Measurements from ENCODE around the gene VWC2L.

Gene VWC2L

GRCh38 chr2:214604861-214605260 is 194.0 kb downstream of the VWC2L start:
- TF ChIP-seq GABPA (IDR thresholded peaks at IDR 0.05; ENCODE audit: low read depth) (no peak), REST (IDR thresholded peaks at IDR 0.05; ENCODE audit: insufficient replicate concordance, low read depth) (no peak), POLR2AphosphoS5 (IDR thresholded peaks at IDR 0.05; ENCODE audit: low read depth) (no peak), SPI1 (IDR thresholded peaks at IDR 0.05; ENCODE audit: borderline replicate concordance, low read depth) (no peak), CTCF (IDR thresholded peaks at IDR 0.05; ENCODE audit: insufficient read depth, low read length) (no peak)
- DNase-seq (ENCODE audit: low read depth in 1 of 2, low spot score in 1 of 2): no peak
- H3K4me3 ChIP-seq (replicated peaks; ENCODE audit: insufficient read depth, low read length): no peak overlapping the region
- no peaks in the 10 kb centered on the region for H3K27me3 ChIP-seq (ENCODE audit: insufficient read depth, poor library complexity, severe bottlenecking)
- H3K27ac ChIP-seq (replicated peaks): no peak overlapping the region

DNA sequence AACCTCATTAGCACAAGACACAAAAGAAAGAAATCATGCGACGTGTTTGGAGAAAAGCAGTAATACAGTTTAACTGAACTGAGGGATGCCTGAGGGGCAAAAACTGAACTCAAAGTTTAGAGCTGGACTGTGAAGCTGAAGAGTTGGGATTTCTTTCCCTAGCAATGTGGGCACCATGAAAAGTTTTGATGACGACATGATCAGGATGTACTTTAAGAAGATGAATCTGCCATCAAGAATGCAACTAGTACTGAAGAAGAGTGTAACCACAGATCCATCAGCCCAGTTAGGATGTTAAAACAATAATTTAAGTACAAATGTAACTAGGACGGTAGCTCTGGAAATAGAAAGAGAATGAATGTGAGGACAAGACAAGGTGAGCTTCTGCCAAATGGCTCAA is 196.2 kb downstream of the VWC2L start:
- no peak overlapping the region for H3K4me3 ChIP-seq (replicated peaks; ENCODE audit: insufficient read depth, low read length)
- DNase-seq (ENCODE audit: low read depth in 1 of 2, low spot score in 1 of 2): no peak
- peaks cover 2% of the 10 kb centered on the region for H3K27me3 ChIP-seq (ENCODE audit: insufficient read depth, poor library complexity, severe bottlenecking)
- TF ChIP-seq CTCF (IDR thresholded peaks at IDR 0.05; ENCODE audit: insufficient read depth, low read length) (no peak), GABPA (IDR thresholded peaks at IDR 0.05; ENCODE audit: low read depth) (no peak), SPI1 (IDR thresholded peaks at IDR 0.05; ENCODE audit: borderline replicate concordance, low read depth) (no peak), REST (IDR thresholded peaks at IDR 0.05; ENCODE audit: insufficient replicate concordance, low read depth) (no peak), POLR2AphosphoS5 (IDR thresholded peaks at IDR 0.05; ENCODE audit: low read depth) (no peak)
- H3K27ac ChIP-seq (replicated peaks): no peak overlapping the region

GRCh38 chr2:214611015-214611414 is 200.2 kb downstream of the VWC2L start:
- H3K4me3 ChIP-seq (replicated peaks; ENCODE audit: insufficient read depth, low read length): no peak overlapping the region
- DNase-seq (ENCODE audit: low read depth in 1 of 2, low spot score in 1 of 2): no peak
- TF ChIP-seq REST (IDR thresholded peaks at IDR 0.05; ENCODE audit: insufficient replicate concordance, low read depth) (no peak), POLR2AphosphoS5 (IDR thresholded peaks at IDR 0.05; ENCODE audit: low read depth) (no peak), CTCF (IDR thresholded peaks at IDR 0.05; ENCODE audit: insufficient read depth, low read length) (no peak), SPI1 (IDR thresholded peaks at IDR 0.05; ENCODE audit: borderline replicate concordance, low read depth) (no peak), GABPA (IDR thresholded peaks at IDR 0.05; ENCODE audit: low read depth) (no peak)
- H3K27me3 ChIP-seq (ENCODE audit: insufficient read depth, poor library complexity, severe bottlenecking): peaks cover 2% of the 10 kb centered on the region
- H3K27ac ChIP-seq (replicated peaks): no peak overlapping the region

Data from HL-60 (cell line).